Tongue (tissue), 2 donors: ENCODE results near the gene WAS. TPM values are rescaled to one million over a fixed set of nuclear protein-coding genes. Genes with fewer than 3 reads are reported as not detected.
"Not testable (repeated sequence)": the region's sequence is repeated elsewhere in the genome, so short reads cannot be mapped to it uniquely, and the experiment has no call there.

ENCODE experiments used
- DNase-seq: peaks from one replicate; pipeline ENCODE4 v3.0.0-alpha.2; 2015
- total RNA-seq: library from RNA; depleted of rRNA; stranded (reverse); fragments of >200 nt; gene quantifications from one replicate; pipeline ENCODE4 v1.2.3, GENCODE V29; 2014

Gene WAS
- total RNA-seq, 1 donor from 2014 or later: 1.6 TPM

DNA sequence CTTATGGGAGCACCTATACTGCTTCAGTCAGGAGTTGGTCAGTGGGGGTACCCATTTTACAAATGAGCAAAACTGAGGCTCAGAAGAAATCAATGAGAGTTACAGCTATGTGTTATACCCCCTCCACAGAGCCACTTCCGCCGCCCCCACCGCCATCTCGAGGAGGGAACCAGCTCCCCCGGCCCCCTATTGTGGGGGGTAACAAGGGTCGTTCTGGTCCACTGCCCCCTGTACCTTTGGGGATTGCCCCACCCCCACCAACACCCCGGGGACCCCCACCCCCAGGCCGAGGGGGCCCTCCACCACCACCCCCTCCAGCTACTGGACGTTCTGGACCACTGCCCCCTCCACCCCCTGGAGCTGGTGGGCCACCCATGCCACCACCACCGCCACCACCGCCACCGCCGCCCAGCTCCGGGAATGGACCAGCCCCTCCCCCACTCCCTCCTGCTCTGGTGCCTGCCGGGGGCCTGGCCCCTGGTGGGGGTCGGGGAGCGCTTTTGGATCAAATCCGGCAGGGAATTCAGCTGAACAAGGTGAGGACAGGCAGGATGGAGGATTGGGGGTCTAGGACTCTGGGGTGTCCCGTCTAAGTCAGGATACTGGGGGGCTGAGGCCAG, 5.0 kb downstream of the WAS start:
- no peak for DNase-seq

- DNase-seq: no peak
These were observed 5.8 kb downstream of the WAS start for GRCh38 chrX:48689208-48689920.

GRCh38 chrX:48691746-48692145, 8.1 kb downstream of the WAS start:
- not testable (repeated sequence) for DNase-seq

GRCh38 chrX:48694776-48695533, 11.4 kb downstream of the WAS start:
- DNase-seq: no peak

DNA sequence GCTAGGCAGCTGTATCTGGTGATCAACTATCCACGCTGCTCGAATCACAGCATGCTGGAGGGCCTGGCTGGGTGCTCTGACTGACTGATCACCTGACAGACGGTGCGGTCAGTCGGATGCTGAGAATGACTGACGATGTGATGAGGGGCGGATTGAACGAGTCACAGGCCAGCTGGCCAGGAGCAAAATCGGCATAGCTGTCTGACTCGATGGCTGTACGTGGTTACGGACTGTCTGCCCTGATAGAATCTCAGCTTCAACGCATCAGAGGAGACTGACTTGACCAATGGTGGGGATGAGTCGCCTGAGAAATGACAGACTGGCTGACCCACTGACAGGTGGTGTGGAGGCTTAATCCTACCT, 11.9 kb downstream of the WAS start:
- DNase-seq: no peak

DNA sequence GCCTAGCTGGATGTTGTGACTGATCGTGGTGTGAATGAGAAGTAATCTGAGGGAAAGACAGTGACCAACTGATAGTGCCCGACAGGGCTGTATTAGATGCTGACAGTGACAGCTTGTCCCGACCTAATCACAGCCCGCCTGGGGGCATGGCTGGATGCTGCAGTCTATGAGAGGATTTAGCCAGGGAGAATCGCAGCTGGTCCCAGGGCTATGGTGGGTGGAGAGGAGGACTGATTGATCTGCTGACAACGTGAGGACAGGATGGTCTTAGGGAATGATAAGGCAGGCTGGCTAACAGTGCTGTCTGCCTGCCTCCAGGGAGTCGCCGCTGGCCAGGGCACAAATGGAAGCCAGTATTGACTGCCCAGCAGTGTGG, 12.3 kb downstream of the WAS start:
- DNase-seq: no peak

- peak; percentile 93 for DNase-seq
These were observed 12.8 kb downstream of the WAS start, which contains the start of gene SUV39H1 for GRCh38 chrX:48696301-48696908. TSS of gene SUV39H1 (plus strand) at chrX:48696734. CDS start at chrX:48696785, 51 bp downstream.

DNA sequence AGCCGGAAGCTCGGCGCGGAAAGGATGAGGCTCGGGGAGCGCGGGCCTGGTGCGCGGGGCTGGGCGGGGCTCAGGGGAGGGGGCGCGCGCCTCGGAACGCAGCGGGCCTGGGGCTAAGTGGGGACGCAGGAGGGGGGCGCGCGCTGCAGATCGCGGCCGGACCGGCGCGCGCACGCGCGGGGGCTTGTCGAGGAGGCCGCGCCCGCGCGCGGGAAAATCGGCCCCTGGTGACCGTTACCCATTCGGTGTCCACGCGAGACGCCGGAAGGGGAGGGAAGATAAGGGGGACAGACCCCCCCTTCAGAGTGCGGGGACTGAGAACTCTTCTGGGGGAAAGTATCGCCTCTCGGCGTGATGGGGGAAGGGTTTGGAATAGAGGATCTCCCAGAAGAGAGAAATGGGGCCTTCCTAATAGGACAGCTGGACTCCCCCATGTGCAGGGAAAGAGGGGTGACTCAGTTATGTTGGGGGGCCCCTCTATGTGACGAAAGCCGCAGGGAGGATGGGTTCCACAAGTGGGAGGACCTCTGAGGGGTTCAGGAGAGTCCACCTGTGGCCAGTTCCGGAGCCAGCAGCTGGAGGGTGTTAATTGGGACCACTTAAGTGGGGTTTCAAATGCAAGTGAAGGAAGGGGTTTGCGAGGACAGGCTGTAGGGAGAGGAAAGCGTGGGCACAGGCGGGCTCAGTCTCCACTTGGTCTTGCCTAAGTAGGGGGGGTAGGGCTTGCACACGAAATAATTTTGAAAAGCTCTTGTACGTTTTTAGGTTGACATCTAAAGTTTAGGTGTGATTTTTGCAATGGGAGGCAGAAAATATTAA, 13.5 kb downstream of the WAS start:
- peak; percentile 66 for DNase-seq

DNA sequence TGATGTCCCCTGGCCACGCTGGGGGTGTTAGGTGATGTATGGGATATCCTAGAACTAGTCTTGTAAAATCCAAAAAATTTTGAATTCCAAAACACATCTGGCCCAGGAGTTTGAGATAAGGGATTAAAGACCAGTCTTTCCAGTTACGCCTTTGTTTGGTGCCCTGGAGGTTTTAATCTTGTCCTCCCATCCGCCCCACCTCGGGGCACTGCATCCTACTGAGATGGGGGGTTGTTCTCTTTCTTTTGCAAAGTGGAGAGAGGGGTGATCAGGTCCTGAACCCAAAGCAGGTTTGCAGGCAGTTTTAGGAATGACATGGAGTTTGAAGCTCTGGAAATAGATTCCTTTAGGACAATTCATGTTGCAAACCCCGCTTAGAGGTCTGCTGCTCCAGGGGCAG, 14.7 kb downstream of the WAS start:
- no peak for DNase-seq

GRCh38 chrX:48700246-48700645, 16.6 kb downstream of the WAS start:
- DNase-seq: no peak

- no peak for DNase-seq
These were observed 17.5 kb downstream of the WAS start for GRCh38 chrX:48700951-48701653.

DNA sequence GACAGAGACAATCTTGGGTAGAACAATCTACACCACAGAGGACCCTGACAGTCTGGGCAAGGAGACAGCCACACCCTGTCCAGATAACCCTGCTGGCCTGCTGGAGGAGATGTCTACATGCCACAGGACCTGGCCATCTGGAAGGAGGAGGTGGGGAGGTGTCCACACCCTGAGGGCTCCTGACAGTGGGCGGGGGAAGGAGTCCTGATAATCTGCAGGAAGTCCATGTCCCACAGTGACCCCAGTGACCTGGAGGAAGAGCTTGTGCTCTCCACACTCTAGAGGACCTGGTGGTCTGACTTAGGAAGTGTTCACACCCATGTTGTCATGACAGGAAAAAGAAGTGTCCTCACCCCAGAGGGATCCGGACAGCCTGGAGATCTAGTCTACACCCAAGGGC, 18.4 kb downstream of the WAS start:
- no peak for DNase-seq

DNA sequence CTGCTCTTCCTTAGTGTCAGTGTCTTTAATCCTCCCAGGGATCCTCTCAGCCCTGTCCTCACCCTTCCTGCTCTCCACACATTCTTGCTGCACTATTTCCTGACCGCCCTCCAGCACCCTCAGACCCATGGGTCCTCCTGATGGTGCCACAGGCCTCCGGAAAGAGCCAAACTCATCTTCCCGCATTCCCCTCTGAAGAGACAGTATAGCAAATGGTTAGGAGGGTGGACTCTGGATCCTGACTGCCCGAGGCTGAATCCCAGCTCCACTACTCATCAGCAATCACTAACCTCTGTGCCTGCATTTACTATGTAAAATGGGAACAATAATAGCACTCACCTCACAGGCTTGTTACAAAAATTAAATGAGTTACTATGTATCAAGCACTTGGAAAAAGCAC, 19.1 kb downstream of the WAS start:
- DNase-seq: no peak

GRCh38 chrX:48703228-48703627, 19.6 kb downstream of the WAS start:
- DNase-seq: no peak

DNA sequence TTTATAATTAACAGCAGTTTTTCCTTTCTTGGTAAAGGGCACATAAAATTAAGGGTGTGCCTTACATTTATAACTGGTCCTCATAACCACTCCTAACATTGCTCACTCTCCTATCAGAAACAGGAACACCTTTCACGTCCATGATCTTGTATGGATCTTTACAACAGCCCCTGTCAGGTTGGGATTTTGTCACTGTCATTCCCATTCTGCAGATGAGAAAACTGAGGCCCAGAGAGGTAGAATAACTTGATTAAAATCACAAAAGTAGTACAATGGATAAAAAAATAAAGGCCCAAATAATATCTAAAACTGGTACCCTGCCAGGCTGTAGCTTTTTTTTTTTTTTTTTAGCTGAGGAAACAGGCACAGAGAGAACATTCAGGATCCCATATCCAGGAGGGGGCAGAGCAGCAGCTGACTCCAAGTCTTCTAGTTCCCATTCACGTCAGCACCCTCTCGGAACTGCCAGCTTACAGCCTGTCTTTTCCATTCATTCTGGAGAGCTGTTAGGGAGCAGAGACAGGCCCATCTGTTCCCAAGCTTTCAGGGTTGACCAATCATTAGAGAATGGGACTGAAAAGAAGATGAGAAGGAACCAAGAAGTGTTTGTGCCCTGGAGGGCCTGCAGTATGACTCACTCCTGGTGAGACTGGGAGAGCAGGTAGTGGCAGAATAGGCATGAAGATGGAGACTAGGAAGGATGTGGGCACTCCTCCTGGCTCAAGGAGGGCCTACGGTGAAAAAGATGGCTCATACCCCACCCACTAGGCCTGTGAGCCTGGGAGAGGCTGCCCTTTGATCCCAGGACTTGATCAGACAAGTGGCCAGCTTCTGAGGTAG, 20.3 kb downstream of the WAS start:
- no peak for DNase-seq

DNA sequence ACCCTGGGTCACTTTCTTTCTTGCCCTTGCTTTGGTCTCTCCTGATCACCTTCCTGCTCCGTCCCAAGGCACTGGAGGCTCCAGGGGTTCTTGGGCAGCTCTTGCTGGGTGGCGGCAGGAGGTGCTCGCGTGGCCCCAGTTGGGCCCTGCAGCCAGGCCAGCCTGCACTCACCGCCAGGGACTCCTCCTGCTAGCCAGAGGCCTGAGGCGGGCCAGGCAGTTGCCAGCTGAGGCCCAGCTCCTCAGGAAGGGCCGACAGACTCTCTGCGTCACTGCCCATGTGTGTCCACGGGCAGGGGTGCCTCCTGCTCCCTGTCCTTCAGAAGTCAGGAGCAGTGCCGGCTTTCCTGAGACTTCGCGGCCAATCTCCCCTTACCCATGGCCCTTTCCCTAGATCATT, 22.3 kb downstream of the WAS start:
- DNase-seq: no peak

DNA sequence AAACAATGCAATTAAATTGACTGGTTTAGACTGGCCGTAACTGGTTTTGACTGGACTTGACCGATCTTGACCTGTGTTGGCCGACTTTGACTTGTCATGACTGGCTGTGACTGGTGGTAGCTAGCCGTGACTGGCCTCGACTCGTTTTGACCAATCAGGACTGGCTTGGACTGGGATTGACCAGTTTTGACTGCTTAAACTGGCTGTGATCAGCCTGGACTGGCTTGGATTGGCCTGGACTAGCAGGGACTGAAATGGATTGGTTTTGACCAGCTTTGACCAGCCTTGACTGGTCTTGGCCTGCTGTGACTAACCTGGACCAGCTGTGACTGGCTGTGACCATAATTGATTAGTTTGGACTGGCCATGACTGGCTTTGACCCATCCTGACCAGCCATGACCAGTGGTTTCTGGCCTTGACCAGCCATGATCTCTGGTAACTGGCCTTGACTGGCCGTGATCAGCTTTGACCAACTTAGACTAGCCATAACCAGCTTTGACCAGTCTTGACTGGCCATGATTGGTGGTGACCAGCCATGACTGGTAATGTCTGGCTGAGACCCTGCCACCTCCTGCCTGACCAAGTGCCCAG, 26.0 kb downstream of the WAS start:
- DNase-seq: no peak

DNA sequence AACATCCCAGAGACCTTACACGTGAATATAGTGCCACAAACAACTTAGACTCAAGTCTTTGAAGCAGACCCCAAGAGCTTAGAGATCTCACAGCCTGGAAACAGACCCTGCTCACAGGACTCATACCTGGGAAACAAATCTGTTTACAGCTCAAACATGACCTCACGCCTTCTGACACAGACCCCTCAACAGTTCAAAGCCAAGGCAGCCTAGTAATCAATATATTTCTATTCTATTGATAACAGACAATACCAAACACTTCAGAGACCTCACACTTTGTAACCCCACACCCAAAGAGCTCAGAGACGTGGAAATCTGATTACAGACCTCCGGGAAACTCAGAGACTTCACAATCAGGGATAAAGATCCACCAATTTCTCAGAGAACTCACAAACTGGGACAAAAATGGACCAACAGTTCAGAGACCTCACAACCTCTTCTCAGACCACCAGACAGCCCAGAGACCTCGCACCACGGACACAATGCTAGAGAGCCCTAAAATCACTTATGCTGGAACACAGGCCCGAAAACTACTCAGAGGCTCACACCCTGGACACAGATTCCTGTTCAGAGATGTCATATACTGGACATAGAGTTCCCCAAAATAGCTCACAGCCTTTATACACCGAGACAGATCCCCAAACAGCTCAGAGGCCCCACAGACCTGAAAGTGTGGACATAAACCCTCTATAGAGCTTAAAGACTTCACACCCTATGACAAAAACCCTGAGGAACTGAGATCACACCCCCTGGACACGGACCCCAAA, 27.7 kb downstream of the WAS start:
- DNase-seq: peak; percentile 17

- no peak for DNase-seq
These were observed 28.4 kb downstream of the WAS start for GRCh38 chrX:48711929-48712505.
